GM06990 (cell line): ENCODE results near the gene PHF21A.

Experiments
- DNase-seq: peaks from one replicate; pipeline ENCODE4 v3.0.0-alpha.2; 2011; ENCODE audit not compliant: insufficient read length; ENCODE audit errors: extremely low read depth
- H3K27me3 ChIP-seq: replicated peaks from 2 replicates; pipeline ENCODE4 v1.6.0; 2011; ENCODE audit warnings: low read length; ENCODE audit not compliant: control insufficient read depth, insufficient read depth
- H3K36me3 ChIP-seq: 2 replicates; pipeline ENCODE4 v1.5.1; 2011; ENCODE audit warnings: low read length; ENCODE audit not compliant: control insufficient read depth, insufficient read depth
- H3K4me3 ChIP-seq: replicated peaks from 2 replicates; pipeline ENCODE4 v1.5.1; 2011; ENCODE audit warnings: low read depth, mild to moderate bottlenecking, control low read depth, low read length
- CTCF ChIP-seq: IDR thresholded peaks from 2 replicates; pipeline ENCODE4 v1.5.1; 2011; ENCODE audit warnings: low read length, control low read depth, mild to moderate bottlenecking, inconsistent platforms; ENCODE audit not compliant: insufficient read depth, poor library complexity, severe bottlenecking

PHF21A gene

GRCh38 chr11:45945397-45945999 is 175.8 kb downstream of the PHF21A start:
- DNase-seq = no peak
- Histone ChIP-seq H3K36me3 (peaks cover 3% of the 10 kb centered on the region), H3K27me3 (no peaks in the 10 kb centered on the region), H3K4me3 (no peak overlapping the region)
- no peak for TF ChIP-seq CTCF

- no peak for DNase-seq
- H3K36me3 ChIP-seq = no peaks in the 10 kb centered on the region; the same call in none of the 2 replicates
- TF ChIP-seq CTCF = no peak
- H3K27me3 ChIP-seq = no peaks in the 10 kb centered on the region
- H3K4me3 ChIP-seq = no peak overlapping the region
Measured at GRCh38 chr11:45942381-45942780, 178.9 kb downstream of the PHF21A start.

GRCh38 chr11:45941285-45941684 is 180.0 kb downstream of the PHF21A start:
- H3K36me3 ChIP-seq = no peaks in the 10 kb centered on the region; the same call in none of the 2 replicates
- H3K27me3 ChIP-seq = no peaks in the 10 kb centered on the region
- DNase-seq = no peak
- TF ChIP-seq CTCF = no peak
- no peak overlapping the region for H3K4me3 ChIP-seq

- H3K27me3 ChIP-seq = no peaks in the 10 kb centered on the region
- TF ChIP-seq CTCF = no peak
- peaks cover 3% of the 10 kb centered on the region for H3K36me3 ChIP-seq
- no peak overlapping the region for H3K4me3 ChIP-seq
- DNase-seq = no peak
Measured at GRCh38 chr11:45939836-45940235, 181.4 kb downstream of the PHF21A start.

GRCh38 chr11:45937916-45938315 is 183.3 kb downstream of the PHF21A start:
- no peak for DNase-seq
- no peaks in the 10 kb centered on the region for H3K27me3 ChIP-seq
- no peak overlapping the region for H3K4me3 ChIP-seq
- no peak for TF ChIP-seq CTCF
- peaks cover 7% of the 10 kb centered on the region for H3K36me3 ChIP-seq

GRCh38 chr11:45936511-45937054 is 184.7 kb downstream of the PHF21A start:
- Histone ChIP-seq H3K4me3 (no peak overlapping the region), H3K27me3 (no peaks in the 10 kb centered on the region), H3K36me3 (peaks cover 8% of the 10 kb centered on the region)
- no peak for TF ChIP-seq CTCF
- DNase-seq = no peak
